Endothelial cell of umbilical vein (primary cell): Measurements from ENCODE around the gene CCDC88B. TPM values are rescaled to one million over a fixed set of nuclear protein-coding genes. Genes with fewer than 3 reads are reported as not detected.

ENCODE experiments used
- BruUV-seq: library from RNA; stranded (reverse); fragments of 400-500 nt; replicated peaks from 2 replicates; lab custom pipeline; 2021; lab: Mats Ljungman, UMichigan
- CTCF ChIA-PET: fragments of 300-600, 350-600 bp; sonication (Branson Sonifier 250); formaldehyde crosslinking; loops from one replicate; lab custom pipeline; 2021; ENCODE audit warnings: antibody characterized with exemption, inconsistent platforms; lab: Charles Lee
- POLR2A ChIA-PET: fragments of 300-600, 350-600 bp; sonication (Branson Sonifier 250); formaldehyde crosslinking; loops from one replicate; lab custom pipeline; 2021; ENCODE audit warnings: antibody characterized with exemption, inconsistent platforms; lab: Charles Lee
- DNase-seq: peaks from one replicate; pipeline ENCODE4 v3.0.0-alpha.2; 2011; ENCODE audit warnings: low read depth, low spot score
- FAIRE-seq: peaks from 2 replicates; lab custom pipeline; 2011; peaks lifted over from hg19 to GRCh38; lab: Jason Lieb, UNC
- H2AFZ ChIP-seq: 2 replicates; pipeline ENCODE4 v1.6.0; 2012; ENCODE audit warnings: low read depth, low read length, control low read depth, inconsistent platforms
- H3K27ac ChIP-seq: 2 replicates; pipeline ENCODE4 v1.5.1; 2011; ENCODE audit warnings: low read depth, mild to moderate bottlenecking, control low read depth, low read length, moderate library complexity; ENCODE audit not compliant: insufficient read depth
- H3K27me3 ChIP-seq, 2 experiments: 2 replicates each; pipeline versions ENCODE4 v1.6.0 to v1.6.1; 2011; ENCODE audit warnings: low read length in 2 of 2, mixed read lengths in 1 of 2; ENCODE audit not compliant: control insufficient read depth in 2 of 2, insufficient read depth in 2 of 2
- H3K36me3 ChIP-seq, 2 experiments: 2 replicates in 1 of 2; 3 replicates in 1 of 2; pipeline ENCODE4 v1.5.1; 2011; ENCODE audit warnings: low read length in 2 of 2, mild to moderate bottlenecking in 1 of 2, moderate library complexity in 1 of 2; ENCODE audit not compliant: control insufficient read depth in 2 of 2, insufficient read depth in 2 of 2; ENCODE audit errors: extremely low read depth in 1 of 2
- H3K4me1 ChIP-seq: 3 replicates; pipeline ENCODE4 v1.5.1; 2011; ENCODE audit warnings: mild to moderate bottlenecking, low read length; ENCODE audit not compliant: control insufficient read depth, insufficient read depth; ENCODE audit errors: extremely low read depth
- H3K4me2 ChIP-seq: 2 replicates; pipeline ENCODE4 v1.6.1; 2011; ENCODE audit warnings: low read length, control low read depth, mixed read lengths; ENCODE audit not compliant: insufficient read depth
- H3K4me3 ChIP-seq, 3 experiments: fragments of 200-600 bp in 1 of 3; sonication (generic), shearing (Covaris generic) in 1 of 3; replicated peaks in 1 of 3; 2 replicates each; pipeline ENCODE4 v1.5.1; 2011 to 2016; ENCODE audit warnings: control low read depth in 3 of 3, low read length in 3 of 3, mild to moderate bottlenecking in 2 of 3, inconsistent platforms in 1 of 3, low read depth in 1 of 3, moderate library complexity in 1 of 3; ENCODE audit not compliant: insufficient read depth in 1 of 3
- H3K79me2 ChIP-seq: 2 replicates; pipeline ENCODE4 v1.6.0; 2012; ENCODE audit warnings: low read length, inconsistent platforms; ENCODE audit not compliant: control insufficient read depth, insufficient read depth
- H3K9ac ChIP-seq: replicated peaks from 2 replicates; pipeline ENCODE3; 2011; ENCODE audit warnings: low read length, control low read depth; ENCODE audit not compliant: insufficient read depth; ENCODE audit errors: extremely low read depth
- H3K9me1 ChIP-seq: replicated peaks from 3 replicates; pipeline ENCODE4 v1.6.0; 2011; ENCODE audit warnings: mild to moderate bottlenecking, low read length; ENCODE audit not compliant: control insufficient read depth, insufficient read depth; ENCODE audit errors: extremely low read depth
- H3K9me3 ChIP-seq: replicated peaks from 2 replicates; pipeline ENCODE4 v1.5.1; 2012; ENCODE audit warnings: low read length, inconsistent platforms; ENCODE audit not compliant: control insufficient read depth, insufficient read depth
- H4K20me1 ChIP-seq: replicated peaks from 2 replicates; pipeline ENCODE3; 2011; ENCODE audit warnings: mild to moderate bottlenecking, low read length; ENCODE audit not compliant: control insufficient read depth, insufficient read depth; ENCODE audit errors: extremely low read depth
- EZH2 ChIP-seq: IDR thresholded peaks from 2 replicates; pipeline ENCODE4 v1.6.1; 2012; ENCODE audit warnings: borderline replicate concordance, low read depth, mild to moderate bottlenecking, moderate library complexity, low read length, inconsistent platforms; ENCODE audit not compliant: severe bottlenecking
- GATA2 ChIP-seq: IDR thresholded peaks from 2 replicates; pipeline ENCODE4 v1.7.0; 2011; ENCODE audit warnings: low read depth, mild to moderate bottlenecking, moderate library complexity, mixed read lengths, low read length; ENCODE audit not compliant: insufficient read length, insufficient read depth
- JUN ChIP-seq: IDR thresholded peaks from 2 replicates; pipeline ENCODE4 v1.6.1; 2011; ENCODE audit warnings: borderline replicate concordance, low read depth; ENCODE audit not compliant: insufficient read length, insufficient read depth
- MAX ChIP-seq: IDR thresholded peaks from 2 replicates; pipeline ENCODE4 v1.6.1; 2011; ENCODE audit not compliant: insufficient read depth, insufficient read length
- MYC ChIP-seq: IDR thresholded peaks from one replicate; pipeline ENCODE4 v1.6.1; 2011; ENCODE audit warnings: mild to moderate bottlenecking, low read depth, low read length
- POLR2A ChIP-seq: IDR thresholded peaks from 2 replicates; pipeline ENCODE4 v1.6.1; 2012; ENCODE audit warnings: low read depth, mild to moderate bottlenecking, control low read depth, low read length
- POLR2AphosphoS5 ChIP-seq: IDR thresholded peaks from 2 replicates; pipeline ENCODE4 v1.6.1; 2012; ENCODE audit warnings: low read depth, mild to moderate bottlenecking, control low read depth, low read length, moderate library complexity; ENCODE audit not compliant: insufficient read depth
- dilution Hi-C: fragments of 300-500 bp; cut with MboI; formaldehyde crosslinking; loops from one replicate; pipeline ENCODE4 v1.15.0; 2019; ENCODE audit warnings: low sequenced_read_pairs; ENCODE audit not compliant: extremely low pct_ligation_motif_present
- intact Hi-C: fragments of 100-400 bp; cut with micrococcal nuclease; formaldehyde crosslinking; loops from one replicate; pipeline ENCODE4 v1.10.0; 2022
- polyA plus RNA-seq, 4 experiments: library from polyadenylated mRNA; depleted of rRNA in 3 of 4; stranded (reverse) in 3 of 4; unstranded in 1 of 4; fragments of >200 nt; gene quantifications; 2 replicates each; pipeline versions ENCODE4 v1.2.1 to v1.2.3, GENCODE V29; 2011 to 2012; ENCODE audit warnings: missing spikeins in 1 of 4
- total RNA-seq: library from RNA; stranded (reverse); gene quantifications from 2 replicates; pipeline ENCODE4 v1.2.3, GENCODE V29; 2021

The CCDC88B gene
- total and polyA plus RNA-seq, 2 donors (not counting 3 experiments of a cell fraction or from before 2014, with no cell fraction given): 1.8 to 2.7 TPM

GRCh38 chr11:64327993-64328392, 12.0 kb upstream of the CCDC88B start:
- no peak for FAIRE-seq
- Histone ChIP-seq H3K79me2 (no peaks in the 10 kb centered on the region), H3K27me3 (no peaks in the 10 kb centered on the region), H3K9ac (no peak overlapping the region), H3K27ac (no peak overlapping the region), H3K4me1 (peaks cover 3% of the 10 kb centered on the region), H3K4me2 (no peak overlapping the region), H3K9me1 (no peaks in the 10 kb centered on the region), H3K4me3 (no peak overlapping the region), H3K9me3 (no peaks in the 10 kb centered on the region), H3K36me3 (no peaks in the 10 kb centered on the region), H4K20me1 (no peaks in the 10 kb centered on the region), H2AFZ (no peak overlapping the region)
- intact Hi-C loops (no loop called here), dilution Hi-C loops (no loop called here)
- TF ChIP-seq POLR2AphosphoS5 (no peak), MYC (no peak), JUN (no peak), MAX (no peak), POLR2A (no peak), GATA2 (no peak), EZH2 (no peak)
- BruUV-seq: no TSS peak
- POLR2A ChIA-PET: no interaction called here
- no peak for DNase-seq
- CTCF ChIA-PET: interaction anchor here (1.8 kb wide), 1 partner anchor 10 kb away, joined by 8 read pairs; the partner anchor contains the start of gene PRDX5

- intact Hi-C loops: no loop called here
- no peak for DNase-seq
- Histone ChIP-seq H3K79me2 (no peaks in the 10 kb centered on the region), H3K9me1 (no peaks in the 10 kb centered on the region), H3K4me3 (no peak overlapping the region), H4K20me1 (no peaks in the 10 kb centered on the region), H3K9me3 (no peaks in the 10 kb centered on the region), H3K4me2 (no peak overlapping the region), H2AFZ (no peak overlapping the region), H3K36me3 (no peaks in the 10 kb centered on the region), H3K9ac (no peak overlapping the region), H3K27me3 (no peaks in the 10 kb centered on the region), H3K4me1 (peaks cover 3% of the 10 kb centered on the region), H3K27ac (no peak overlapping the region)
- dilution Hi-C loops: no loop called here
- FAIRE-seq: no peak
- no TSS peak for BruUV-seq
- ChIA-PET POLR2A (interaction anchor here (1.2 kb wide), 1 partner anchor 13 kb away, joined by 6 read pairs; the partner anchor contains the start of genes PRDX5 and TRMT112), CTCF (interaction anchor here (0.8 to 5.4 kb wide), 13 partner anchors 8 to 145 kb away, joined by 3 to 71 read pairs (median 10); partner anchors contain the start of genes CATSPERZ, CCDC88B, ESRRA and PPP1R14B)
- TF ChIP-seq EZH2: no peak
- no peak for TF ChIP-seq MAX
- TF ChIP-seq GATA2: no peak
Measured at GRCh38 chr11:64330888-64331287, 9.1 kb upstream of the CCDC88B start.
